ENCODE results near the gene PBXIP1. TPM values are rescaled to one million over a fixed set of nuclear protein-coding genes. Genes with fewer than 3 reads are reported as not detected.
A peak's percentile ranks its signal among the peaks of the same experiment; 100 is the strongest.

PBXIP1 gene
- total and polyA plus RNA-seq, 2 of the 13 experiments (the other 11 are each of a cell fraction or from before 2014, with no cell fraction given): 16.3 to 31.9 TPM

DNA sequence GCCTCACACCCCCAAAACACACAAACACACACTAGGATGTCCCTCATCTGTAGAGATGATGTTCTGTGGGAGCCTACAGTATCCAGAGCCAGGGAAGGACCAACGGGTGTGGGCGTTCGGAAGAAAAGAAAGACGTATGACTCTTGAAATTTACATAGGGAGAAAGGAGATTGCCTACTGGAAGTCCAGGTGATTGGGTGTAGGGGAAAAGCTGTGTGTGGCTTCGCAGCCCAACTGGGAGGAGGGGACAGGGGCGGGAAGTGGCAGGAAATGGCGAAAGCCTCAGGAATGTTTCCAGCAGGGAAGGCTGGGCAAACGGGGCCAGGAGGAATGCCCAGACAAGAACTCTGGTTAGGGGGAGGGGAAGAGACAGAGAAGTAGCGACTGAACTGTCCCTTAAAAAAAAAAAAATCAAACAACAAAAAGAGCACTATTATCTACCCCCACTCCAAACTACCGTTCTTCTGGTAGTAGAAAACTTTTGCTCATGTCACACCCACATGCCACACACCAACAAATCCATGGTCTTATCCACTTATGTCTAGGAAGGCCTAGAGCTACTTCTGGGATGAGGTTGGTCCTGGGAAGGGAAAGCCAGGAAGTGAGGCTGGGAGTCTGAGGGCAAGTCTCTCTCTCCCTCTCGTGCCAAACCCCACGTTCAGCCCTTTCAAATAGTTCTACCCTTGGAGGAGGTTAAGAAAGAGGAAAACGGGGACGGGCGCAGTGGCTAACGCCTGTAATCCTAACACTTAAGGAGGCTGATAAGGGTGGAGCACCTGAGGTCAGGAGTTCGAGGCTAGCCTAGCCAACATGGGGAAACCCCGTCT, 16.8 kb upstream of the PBXIP1 start (continued):
- TF ChIP-seq, protein P1, sequence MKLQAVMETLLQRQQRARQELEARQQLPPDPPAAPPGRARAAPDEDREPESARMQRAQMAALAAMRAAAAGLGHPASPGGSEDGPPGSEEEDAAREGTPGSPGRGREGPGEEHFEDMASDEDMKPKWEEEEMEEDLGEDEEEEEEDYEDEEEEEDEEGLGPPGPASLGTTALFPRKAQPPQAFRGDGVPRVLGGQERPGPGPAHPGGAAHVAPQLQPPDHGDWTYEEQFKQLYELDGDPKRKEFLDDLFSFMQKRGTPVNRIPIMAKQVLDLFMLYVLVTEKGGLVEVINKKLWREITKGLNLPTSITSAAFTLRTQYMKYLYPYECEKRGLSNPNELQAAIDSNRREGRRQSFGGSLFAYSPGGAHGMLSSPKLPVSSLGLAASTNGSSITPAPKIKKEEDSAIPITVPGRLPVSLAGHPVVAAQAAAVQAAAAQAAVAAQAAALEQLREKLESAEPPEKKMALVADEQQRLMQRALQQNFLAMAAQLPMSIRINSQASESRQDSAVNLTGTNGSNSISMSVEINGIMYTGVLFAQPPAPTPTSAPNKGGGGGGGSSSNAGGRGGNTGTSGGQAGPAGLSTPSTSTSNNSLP (IDR thresholded peaks at IDR 0.05; ENCODE audit: low read depth, low read length): no peak
- no peak for TF ChIP-seq ZNF275 (CRISPR knock-in tag; IDR thresholded peaks at IDR 0.05; ENCODE audit: borderline replicate concordance)
- no peak for TF ChIP-seq ZNF30 (CRISPR knock-in tag; IDR thresholded peaks at IDR 0.05)
- TF ChIP-seq, protein P2, sequence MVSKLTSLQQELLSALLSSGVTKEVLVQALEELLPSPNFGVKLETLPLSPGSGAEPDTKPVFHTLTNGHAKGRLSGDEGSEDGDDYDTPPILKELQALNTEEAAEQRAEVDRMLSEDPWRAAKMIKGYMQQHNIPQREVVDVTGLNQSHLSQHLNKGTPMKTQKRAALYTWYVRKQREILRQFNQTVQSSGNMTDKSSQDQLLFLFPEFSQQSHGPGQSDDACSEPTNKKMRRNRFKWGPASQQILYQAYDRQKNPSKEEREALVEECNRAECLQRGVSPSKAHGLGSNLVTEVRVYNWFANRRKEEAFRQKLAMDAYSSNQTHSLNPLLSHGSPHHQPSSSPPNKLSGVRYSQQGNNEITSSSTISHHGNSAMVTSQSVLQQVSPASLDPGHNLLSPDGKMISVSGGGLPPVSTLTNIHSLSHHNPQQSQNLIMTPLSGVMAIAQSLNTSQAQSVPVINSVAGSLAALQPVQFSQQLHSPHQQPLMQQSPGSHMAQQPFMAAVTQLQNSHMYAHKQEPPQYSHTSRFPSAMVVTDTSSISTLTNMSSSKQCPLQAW (CRISPR knock-in tag; IDR thresholded peaks at IDR 0.05): peak; percentile 83
- peak; percentile 9; the same call in 1 of the 2 replicates for TF ChIP-seq HIVEP1 (CRISPR knock-in tag; IDR thresholded peaks at IDR 0.05)
- TF ChIP-seq SP140L (CRISPR knock-in tag; IDR thresholded peaks at IDR 0.05; ENCODE audit: borderline replicate concordance): no peak
- no peak for TF ChIP-seq CBFB (CRISPR knock-in tag; IDR thresholded peaks at IDR 0.05)
- TF ChIP-seq SALL2 (CRISPR knock-in tag; IDR thresholded peaks at IDR 0.05): no peak
- TF ChIP-seq, protein P3, sequence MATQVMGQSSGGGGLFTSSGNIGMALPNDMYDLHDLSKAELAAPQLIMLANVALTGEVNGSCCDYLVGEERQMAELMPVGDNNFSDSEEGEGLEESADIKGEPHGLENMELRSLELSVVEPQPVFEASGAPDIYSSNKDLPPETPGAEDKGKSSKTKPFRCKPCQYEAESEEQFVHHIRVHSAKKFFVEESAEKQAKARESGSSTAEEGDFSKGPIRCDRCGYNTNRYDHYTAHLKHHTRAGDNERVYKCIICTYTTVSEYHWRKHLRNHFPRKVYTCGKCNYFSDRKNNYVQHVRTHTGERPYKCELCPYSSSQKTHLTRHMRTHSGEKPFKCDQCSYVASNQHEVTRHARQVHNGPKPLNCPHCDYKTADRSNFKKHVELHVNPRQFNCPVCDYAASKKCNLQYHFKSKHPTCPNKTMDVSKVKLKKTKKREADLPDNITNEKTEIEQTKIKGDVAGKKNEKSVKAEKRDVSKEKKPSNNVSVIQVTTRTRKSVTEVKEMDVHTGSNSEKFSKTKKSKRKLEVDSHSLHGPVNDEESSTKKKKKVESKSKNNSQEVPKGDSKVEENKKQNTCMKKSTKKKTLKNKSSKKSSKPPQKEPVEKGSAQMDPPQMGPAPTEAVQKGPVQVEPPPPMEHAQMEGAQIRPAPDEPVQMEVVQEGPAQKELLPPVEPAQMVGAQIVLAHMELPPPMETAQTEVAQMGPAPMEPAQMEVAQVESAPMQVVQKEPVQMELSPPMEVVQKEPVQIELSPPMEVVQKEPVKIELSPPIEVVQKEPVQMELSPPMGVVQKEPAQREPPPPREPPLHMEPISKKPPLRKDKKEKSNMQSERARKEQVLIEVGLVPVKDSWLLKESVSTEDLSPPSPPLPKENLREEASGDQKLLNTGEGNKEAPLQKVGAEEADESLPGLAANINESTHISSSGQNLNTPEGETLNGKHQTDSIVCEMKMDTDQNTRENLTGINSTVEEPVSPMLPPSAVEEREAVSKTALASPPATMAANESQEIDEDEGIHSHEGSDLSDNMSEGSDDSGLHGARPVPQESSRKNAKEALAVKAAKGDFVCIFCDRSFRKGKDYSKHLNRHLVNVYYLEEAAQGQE (IDR thresholded peaks at IDR 0.05; ENCODE audit: borderline replicate concordance in 1 of 2, low read depth in 1 of 2, low read length in 2 of 2): no peak
- no peak for TF ChIP-seq NFIB (CRISPR knock-in tag; IDR thresholded peaks at IDR 0.05; ENCODE audit: borderline replicate concordance)
- no peak for TF ChIP-seq FOXP1 (IDR thresholded peaks at IDR 0.05)
- no peak for TF ChIP-seq FOXP1 (CRISPR knock-in tag; IDR thresholded peaks at IDR 0.05)
- TF ChIP-seq MTA3 (CRISPR knock-in tag; IDR thresholded peaks at IDR 0.05): no peak
- no peak for TF ChIP-seq KDM5A (IDR thresholded peaks at IDR 0.05; ENCODE audit: borderline replicate concordance, low read length)
- TF ChIP-seq MZF1 (CRISPR knock-in tag; IDR thresholded peaks at IDR 0.05; ENCODE audit: borderline replicate concordance): no peak
